Thyroid gland (tissue), 4 donors: ENCODE measurements around the gene SLC25A19.

ENCODE experiments used
- POLR2A ChIP-seq, 2 donors: fragments of 450-650 bp; IDR thresholded peaks; one replicate each; pipeline ENCODE4 v1.6.1; 2017; ENCODE audit warnings: antibody characterized with exemption in 2 of 2, mild to moderate bottlenecking in 2 of 2, moderate library complexity in 1 of 2
- TF ChIP-seq, protein P1 (sequence below), 6 experiments: fragments of 200-600 bp in 3 of 6; fragments of 450-650 bp in 3 of 6; sonication (generic) in 3 of 6; IDR thresholded peaks; one replicate each; pipeline ENCODE4 v1.5.1; 2016 to 2019; ENCODE audit warnings: antibody characterized with exemption in 6 of 6, mild to moderate bottlenecking in 2 of 6, inconsistent platforms in 1 of 6, moderate library complexity in 1 of 6

- TF ChIP-seq, protein P1, sequence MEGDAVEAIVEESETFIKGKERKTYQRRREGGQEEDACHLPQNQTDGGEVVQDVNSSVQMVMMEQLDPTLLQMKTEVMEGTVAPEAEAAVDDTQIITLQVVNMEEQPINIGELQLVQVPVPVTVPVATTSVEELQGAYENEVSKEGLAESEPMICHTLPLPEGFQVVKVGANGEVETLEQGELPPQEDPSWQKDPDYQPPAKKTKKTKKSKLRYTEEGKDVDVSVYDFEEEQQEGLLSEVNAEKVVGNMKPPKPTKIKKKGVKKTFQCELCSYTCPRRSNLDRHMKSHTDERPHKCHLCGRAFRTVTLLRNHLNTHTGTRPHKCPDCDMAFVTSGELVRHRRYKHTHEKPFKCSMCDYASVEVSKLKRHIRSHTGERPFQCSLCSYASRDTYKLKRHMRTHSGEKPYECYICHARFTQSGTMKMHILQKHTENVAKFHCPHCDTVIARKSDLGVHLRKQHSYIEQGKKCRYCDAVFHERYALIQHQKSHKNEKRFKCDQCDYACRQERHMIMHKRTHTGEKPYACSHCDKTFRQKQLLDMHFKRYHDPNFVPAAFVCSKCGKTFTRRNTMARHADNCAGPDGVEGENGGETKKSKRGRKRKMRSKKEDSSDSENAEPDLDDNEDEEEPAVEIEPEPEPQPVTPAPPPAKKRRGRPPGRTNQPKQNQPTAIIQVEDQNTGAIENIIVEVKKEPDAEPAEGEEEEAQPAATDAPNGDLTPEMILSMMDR (IDR thresholded peaks at IDR 0.05): no peak
- TF ChIP-seq POLR2A (IDR thresholded peaks at IDR 0.05): no peak
Measured at GRCh38 chr17:75319904-75320691, 30.9 kb upstream of the SLC25A19 start.
